Measurements from ENCODE around the gene PHEX. TPM values are rescaled to one million over a fixed set of nuclear protein-coding genes. Genes with fewer than 3 reads are reported as not detected.

PHEX gene
- 0.26 TPM for total RNA-seq

DNA sequence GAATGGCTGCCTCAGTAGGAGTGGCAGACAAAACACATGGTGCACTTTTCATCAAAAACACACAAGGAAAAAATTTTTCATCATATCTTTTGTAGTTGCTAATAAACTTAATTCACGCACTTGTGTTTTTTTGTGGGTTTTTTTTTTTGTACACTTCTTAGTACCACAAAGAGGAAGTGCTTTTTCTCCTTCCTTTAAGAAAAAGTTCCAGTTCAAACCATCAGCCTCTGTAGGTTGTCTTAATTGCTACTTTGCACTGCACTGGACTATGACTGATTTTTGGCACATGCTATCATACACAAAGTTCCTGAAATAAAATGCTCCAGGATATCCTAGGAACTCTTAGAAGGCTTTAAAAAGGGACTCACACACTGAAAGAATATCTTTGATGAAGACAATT is at the start of gene PHEX:
Gene PHEX (plus strand): TSS at position 242 of the 400 bp plus-strand sequence. CDS start 681 bp downstream, outside the sequence.
- no peak for DNase-seq (ENCODE audit: low spot score)

DNA sequence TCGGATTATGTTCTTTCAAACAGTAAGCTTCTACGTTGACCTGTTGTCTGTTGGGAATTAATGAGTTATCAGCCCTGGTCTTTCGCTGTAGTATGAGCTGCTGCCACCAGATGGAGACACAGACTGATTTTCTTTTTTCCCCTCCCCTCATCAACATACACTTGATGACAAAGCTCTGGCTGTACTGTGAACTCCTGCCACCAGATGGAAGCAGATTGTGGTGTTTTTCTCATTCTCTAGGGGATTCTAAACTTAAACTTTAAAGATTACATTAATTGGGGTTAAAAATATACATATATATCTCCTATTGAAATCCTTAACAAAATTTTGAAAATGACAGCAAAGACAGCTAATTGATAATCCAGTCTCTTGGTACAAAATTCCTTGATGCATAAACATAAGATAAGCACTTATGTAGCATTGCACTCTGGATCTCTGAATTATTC is 46.8 kb upstream of the PHEX start:
- DNase-seq (ENCODE audit: low spot score): peak; percentile 67

DNA sequence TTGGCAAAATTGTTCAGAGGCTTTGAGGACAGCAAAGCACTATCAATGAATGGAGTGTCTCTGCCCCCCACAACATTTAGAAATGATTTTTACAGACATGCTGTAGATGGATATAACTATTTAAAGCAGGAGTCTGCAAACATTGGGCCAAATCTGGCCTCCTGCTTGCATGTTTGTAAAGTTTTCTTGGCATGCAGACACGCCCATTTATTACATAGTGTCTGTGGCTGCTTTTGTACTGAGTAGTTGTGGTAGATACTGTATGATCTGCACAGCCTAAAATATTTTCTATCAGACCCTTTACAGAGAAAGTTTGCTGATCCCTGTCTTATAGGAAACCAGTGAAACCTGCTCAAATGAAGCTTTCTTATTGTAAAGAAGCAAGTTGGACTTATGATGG is 45.5 kb upstream of the PHEX start:
- no peak for DNase-seq (ENCODE audit: low spot score)

DNA sequence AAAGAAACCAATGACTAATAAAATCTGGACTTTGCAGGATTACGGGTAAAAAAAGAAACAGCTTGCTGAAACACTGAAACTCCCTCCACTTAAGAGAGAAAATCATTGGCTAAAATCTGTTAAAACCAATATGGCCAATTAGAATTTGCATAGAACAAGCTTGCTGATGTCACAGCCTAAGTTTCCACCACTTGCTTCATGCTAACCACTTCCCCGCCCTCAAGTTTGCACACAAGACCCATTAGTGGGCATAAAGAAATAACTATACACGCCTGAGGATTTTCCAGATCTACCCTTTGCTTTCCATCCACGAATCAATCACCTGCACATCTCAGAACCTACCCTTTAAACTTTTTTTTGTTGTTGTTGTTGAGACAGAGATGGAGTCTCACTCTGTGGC is 42.7 kb upstream of the PHEX start:
- no peak for DNase-seq (ENCODE audit: low spot score)

DNA sequence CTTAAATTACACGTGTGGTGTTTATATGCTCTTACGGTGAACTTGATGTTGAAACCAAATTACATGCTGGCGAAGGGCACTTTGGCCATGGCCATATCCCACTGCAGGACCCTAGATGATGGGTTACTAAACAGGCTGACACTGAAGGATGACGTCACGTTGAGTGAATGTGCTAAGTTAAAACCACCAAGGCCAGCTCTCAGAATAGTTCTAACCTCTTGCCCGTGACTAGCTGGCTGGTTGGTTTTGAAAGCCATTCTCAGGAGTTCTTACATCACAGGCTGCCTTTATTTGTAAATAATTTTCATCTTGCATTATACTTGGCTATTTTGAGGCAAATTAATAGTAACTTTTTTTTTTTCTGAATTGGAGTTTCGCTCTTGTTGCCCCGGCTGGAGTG is 41.3 kb upstream of the PHEX start:
- no peak for DNase-seq (ENCODE audit: low spot score)

DNA sequence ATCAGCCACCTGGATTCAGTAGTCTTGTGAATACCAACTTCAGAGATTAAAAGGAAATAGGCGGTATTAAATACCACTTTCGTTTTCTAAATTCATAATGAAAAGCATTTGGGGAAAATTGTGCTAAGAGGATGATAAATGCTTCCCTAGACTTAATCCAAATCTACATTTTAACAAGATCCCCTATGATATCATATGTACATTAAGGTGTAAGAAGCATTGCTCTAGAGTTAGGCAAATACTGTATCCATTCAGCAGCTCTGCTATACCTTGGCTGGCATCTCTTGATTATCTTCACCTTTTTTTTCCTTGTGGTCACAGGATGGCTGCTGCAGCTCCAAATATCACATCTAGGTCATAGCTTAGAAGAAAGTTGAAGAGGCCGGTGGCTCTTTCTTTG is 40.6 kb upstream of the PHEX start:
- no peak for DNase-seq (ENCODE audit: low spot score)

DNA sequence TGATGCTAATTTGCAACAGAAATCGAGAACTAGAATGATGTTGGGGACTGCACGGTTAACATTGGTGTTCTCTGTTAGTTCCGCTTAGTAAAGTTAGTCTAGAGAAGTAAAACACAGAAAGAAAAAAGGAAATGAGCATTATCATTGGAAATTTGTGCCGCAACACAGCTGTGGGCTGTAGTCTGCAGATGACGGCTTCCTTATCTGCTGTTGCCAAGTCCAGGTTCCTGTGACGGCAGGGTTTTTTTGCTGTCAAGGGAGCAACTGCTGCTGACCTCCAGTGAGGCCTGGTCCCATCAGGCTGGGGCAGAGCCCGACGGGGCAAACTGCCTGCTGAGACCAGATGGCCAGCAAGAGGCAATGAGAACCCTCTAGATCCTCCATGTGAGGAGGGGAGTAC is 38.9 kb upstream of the PHEX start:
- DNase-seq (ENCODE audit: low spot score): no peak

DNA sequence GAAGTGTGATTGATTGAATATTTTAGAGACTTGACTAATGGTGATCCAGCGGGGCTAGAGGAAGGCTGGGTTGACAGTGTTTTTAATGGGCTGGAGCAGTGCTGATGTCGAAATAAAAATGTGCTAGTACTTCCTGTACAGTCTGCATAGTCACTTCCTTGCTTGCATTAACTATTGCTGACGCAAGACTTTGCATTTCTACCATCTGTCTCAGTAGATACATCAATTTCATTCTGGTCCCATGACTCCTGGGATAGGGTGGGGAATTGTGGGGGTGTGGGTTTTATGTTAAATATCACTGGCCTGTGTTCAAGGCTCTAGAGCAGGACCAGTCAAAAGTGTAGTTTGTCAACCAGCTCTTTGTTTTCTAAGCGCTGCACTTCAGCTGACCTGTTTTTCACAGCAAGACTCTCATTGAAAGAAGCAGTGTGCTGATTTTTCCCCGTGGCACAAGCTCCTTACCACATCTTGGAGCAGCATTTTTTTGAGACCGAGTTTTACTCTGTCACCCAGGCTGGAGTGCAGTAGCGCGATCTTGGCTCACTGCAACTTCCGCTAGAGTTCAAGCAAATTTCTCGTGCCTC is 35.2 kb upstream of the PHEX start:
- no peak for DNase-seq (ENCODE audit: low spot score)

DNA sequence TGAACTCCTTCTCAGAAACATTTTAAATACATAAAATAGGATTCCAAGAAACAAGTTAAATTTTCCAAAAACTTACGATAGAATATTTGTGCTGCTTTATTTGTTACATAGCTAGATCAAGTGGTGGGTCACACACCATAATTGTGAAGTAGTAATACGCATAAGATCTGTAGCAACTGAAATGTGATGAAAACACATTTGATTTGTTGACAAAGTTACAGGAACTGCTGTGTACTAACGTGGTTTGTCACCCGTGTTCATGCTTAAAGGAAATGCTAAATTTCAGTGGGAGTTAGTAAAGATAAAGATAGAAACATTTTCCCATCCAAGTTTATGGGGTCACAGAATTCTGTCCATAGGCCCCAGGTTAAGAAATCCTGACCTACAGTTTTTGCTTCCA is 34.1 kb upstream of the PHEX start:
- no peak for DNase-seq (ENCODE audit: low spot score)

DNA sequence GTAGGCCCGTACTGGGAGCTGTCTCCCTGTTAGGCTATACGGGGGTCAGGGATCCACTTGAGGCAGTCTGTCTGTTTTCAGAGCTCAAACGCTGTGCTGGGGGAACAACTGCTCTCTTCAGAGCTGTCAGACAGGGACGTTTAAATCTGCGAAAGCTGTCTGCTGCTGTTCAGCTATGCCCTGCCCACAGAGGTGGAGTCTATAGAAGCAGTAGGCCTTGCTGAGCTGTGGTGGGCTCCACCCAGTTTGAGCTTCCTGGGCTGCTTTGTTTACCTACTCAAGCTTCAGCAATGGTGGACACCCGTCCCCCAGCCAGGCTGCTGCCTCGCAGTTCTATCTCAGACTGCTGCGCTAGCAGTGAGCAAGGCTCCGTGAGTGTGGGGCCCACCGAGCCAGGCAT is 27.3 kb upstream of the PHEX start:
- DNase-seq (ENCODE audit: low spot score): no peak

DNA sequence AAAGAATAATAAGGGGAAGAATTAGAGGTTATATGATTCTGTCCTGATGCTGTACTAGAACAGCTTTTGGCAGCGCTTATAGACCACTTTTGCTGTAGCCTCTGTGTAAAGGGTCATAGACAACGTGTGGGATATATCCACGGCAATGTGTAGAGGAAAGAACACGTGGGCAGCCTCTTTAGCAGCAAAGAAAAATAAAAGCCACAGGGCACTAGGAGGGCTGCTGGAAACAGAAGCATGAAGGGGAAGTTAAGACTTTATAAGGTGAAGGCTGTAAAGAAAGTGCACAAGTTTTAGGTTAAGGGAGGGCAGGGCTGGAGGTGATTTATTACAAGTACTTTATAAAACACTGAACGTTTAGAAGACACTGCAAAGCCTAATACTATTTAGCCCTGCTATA is 20.1 kb upstream of the PHEX start:
- DNase-seq (ENCODE audit: low spot score): no peak

DNA sequence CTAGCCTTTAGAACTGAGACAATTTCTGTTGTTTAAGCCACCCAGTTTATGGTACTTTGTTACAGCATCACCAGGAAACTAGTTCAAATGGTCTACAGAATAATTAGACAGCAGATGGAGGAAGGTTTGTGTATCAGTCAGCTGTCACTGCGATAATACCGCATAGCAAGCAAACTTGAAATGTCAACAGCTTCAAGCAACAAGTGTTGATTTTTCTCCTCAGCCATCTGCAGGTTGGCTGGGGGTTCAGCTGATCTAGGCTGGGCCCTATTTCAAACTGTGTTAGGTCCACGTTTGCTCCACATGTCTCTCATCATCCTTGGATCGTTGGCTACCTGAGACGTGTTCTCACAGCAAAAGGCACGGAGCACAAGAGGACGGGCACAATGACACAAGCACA is 19.2 kb upstream of the PHEX start:
- no peak for DNase-seq (ENCODE audit: low spot score)

DNA sequence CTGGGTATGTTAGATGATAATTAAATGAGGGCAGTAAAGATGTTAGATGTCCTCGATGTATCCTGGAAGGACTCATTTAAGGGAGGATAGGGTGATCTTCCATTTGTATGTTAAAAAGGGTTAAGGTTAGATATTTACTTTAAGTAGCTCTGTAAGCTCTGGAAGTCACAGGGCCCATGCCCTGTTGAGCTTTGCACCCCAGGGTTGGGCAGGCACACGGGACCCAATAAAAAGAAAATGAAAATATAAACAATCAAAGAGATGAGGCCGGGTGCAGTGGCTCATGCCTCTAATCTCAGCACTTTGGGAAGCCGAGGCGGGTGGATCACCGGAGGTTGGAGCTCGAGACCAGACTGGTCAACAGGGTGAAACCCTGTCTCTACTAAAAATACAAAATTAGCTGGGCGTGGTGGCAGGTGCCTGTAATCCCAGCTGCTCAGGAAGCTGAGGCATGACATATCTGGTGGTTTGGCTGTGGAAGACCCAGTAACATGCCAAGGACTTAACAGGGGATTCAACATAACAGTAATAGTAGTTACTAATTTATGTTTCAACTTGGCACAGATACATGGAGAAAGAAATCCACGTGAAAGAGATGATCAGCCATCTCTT is 16.9 kb upstream of the PHEX start:
- no peak for DNase-seq (ENCODE audit: low spot score)

DNA sequence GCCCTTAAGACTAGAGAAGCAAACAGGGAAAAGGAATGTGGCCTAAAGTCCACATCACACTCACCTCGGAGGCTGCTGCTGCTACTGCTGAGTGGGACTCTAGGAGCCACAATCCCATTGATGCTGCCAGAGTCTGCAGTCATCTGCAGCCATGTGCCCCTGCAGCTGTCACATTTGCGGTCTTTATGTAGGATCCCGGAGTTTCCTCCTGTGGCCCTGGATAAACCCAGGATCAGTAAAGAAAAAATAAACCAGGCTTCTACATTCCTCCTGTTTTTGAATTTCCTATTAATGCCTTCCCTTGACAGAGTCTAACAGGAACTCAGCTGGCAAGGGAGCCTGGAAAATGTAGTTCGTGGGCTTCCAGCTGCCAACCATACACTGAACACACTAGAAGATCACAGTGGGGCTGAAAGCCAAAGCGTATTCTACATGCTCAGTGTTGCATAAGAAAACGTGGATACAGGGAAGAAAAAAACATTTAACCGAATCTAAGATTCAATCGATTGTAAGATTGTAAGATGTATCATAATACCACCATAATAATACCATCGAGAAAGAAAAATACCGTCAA is 10.3 kb upstream of the PHEX start:
- no peak for DNase-seq (ENCODE audit: low spot score)

DNA sequence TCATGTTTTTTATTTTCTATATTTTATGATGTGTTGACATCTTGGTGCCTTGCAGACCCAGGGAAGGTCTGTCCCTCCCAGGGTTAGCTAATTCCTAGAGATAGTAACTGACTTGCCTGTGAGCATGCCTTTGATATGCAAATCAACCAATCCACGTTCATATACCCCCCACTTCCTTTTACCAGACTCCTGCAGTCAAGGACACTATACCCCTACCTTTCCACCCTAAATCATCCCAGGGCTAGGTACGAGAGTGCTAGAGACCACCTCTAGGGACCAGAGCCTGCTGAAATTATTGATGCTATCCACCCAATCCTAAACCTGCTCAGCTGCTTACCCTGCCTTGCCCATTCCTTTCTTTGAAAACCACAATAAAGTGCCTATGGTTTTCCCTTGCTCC is 7.5 kb upstream of the PHEX start:
- no peak for DNase-seq (ENCODE audit: low spot score)

DNA sequence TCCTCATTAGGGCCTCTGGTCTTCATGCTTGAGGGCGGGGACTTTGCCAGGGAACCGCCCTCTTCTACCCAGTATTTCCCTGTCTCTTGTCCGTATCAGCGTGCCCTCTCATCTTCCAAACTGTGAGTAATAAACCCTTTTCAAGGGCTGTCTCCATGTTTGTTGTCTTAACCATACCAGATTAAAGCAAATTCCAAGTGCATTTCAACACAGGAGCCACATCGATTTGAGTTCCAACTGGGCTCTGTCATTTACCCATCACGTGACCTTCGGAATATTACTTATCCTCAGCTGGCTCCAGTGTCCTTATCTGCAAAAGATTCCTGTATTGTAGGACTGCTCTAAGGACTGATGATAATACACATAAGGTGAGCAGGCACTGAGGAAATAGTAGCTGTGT is 6.4 kb upstream of the PHEX start:
- DNase-seq (ENCODE audit: low spot score): no peak

DNA sequence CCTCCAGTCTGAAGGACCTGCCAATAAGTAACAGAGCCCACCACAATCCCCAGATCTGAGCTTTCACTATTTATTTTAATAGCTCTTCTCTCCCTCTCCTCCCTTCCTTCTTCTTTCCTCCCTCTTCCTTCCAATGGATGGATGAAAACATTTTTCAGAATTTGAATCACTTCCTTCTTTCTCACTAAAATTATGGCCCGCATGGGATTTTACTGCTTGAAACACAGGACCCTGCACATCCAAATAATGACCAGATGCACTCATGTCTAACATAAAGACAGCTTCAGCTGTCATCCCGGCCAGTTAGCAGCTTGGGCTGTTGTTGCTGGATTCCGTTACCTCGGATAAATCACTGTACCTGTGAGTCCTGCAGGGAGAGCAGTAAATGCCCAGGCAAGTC is 5.4 kb upstream of the PHEX start:
- no peak for DNase-seq (ENCODE audit: low spot score)

DNA sequence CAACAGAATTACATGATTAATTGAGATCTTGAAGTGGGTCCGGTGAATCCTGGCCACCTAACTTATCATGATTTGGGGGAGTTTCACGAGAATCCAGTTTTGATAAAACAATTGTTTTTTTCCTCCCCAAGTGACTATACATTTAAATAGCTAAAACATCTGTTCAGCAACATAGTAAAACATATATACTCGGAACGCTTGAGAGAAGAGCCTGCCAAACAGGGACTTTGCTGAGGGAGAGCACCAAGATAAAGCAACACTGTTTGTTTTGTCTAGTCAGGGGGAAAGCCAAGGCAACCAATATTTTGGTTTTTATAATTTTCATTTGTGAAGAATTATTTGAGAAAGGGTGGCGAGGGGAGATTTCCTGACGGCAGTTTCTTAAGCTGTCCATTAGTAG is 381 bp downstream of the PHEX start:
- no peak for DNase-seq (ENCODE audit: low spot score)

DNA sequence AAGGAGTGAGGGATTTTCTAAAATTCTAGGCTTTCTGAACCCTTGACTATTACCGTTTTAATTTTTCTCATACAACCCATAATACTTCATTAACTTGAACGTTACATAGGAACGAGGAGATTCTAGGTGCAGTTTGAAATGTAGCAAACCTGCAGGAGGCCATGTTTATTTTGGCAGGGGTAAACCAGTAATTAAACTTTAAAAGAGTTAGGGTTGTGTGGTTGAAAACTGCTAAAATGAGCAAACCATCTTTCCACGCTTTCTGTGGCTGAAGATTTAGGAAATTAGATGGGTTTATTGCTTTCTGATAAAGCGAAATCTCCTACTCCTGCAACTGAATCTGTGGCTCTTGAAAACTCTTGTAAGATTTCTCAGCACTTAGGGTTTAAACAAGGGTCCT is 1.7 kb downstream of the PHEX start:
- DNase-seq (ENCODE audit: low spot score): no peak

DNA sequence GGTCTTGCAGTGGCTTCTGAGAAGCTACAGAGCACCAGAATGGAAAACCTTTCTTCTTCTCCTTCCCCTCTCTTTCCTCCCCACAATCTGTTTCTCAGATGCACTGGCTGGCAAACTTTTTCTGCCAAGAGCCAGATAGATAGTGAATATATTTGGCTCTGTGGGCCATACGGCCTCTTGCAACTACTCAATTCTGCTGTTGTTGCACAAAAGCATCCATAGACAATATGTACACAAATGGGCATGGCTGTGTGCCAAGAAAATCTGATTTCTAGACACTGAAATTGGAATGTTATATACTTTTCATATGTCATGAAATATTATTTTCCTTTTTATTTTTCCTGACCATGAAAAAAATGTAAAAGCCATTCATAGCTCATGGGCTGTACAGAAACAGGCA is 3.1 kb downstream of the PHEX start:
- DNase-seq (ENCODE audit: low spot score): no peak

DNA sequence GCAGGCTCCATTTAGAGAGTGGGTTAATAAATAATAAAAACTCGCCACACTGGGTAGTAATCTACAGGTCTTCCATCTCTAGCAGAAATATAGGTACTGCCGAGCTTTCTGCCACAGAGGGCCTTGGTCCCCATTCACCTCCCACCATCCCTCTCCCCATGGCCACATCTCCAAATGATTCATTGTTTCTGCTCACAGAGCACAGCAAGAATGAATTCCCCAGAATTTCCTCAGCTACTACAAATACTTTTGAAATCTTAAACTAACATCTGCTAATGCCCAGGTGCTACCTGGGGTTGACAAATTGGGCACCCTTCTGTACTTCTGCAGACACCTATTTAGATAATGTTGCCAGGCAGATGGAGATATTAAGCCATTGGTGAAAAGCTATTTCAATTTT is 5.1 kb downstream of the PHEX start:
- no peak for DNase-seq (ENCODE audit: low spot score)

DNA sequence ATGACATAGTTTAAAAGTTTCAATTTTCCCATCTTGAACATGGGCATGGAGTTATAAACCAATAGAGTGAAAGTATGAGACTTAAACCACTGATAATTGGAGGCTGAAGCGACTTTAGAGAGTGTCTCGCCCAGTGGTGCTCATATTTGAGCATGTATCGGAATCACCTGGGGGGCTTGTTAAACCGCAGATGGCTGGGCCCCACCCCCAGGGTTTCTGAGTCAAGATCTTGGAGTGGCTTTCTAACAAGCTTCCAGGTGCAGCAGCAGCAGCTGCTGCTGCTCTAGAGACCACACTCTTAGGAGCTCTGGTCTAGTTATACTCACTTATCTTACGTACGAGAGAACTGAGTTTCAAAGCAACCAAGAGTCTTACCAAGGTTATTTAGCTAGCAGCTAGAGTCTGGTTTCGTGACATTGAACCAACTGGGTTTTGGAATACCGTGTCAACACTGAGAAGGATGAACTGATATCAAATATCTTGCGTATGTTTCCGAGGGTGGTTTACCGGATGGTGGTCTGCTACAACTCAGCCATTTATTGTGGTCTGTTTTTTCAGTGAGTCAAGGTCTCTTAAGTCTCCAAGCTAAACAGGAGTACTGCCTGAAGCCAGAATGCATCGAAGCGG is 5.9 kb downstream of the PHEX start:
- no peak for DNase-seq (ENCODE audit: low spot score)

DNA sequence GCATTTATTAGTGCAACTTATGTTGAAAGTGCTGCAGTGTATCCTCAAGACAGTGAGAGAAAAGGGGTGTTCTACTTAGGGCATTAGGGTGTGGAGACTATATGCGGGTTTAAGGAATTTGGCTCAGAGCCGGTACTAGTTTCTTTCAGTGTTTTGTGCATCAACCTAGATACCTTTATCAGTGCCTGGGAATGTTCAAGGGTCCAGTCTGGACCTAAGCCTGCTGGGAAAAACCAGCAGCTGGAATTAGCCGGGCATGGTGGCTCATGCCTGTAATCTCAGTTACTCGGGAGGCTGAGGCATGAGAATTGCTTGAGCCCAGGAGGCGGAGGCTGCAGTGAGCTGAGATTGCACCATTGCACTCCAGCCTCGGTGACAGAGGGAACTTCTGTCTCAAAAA is 7.4 kb downstream of the PHEX start:
- no peak for DNase-seq (ENCODE audit: low spot score)
